B cell (primary cell): ENCODE data around the gene CLSTN2. TPM values are rescaled to one million over a fixed set of nuclear protein-coding genes. Genes with fewer than 3 reads are reported as not detected.

Source experiments
- ATAC-seq: fragments of 200-7000 bp; cut with Tn5 transposase; one replicate; pipeline ENCODE4 v1.10.0; 2021; ENCODE audit warnings: low read depth, mild to moderate bottlenecking, moderate number of reproducible peaks, moderate library complexity
- CTCF ChIA-PET: fragments of 350-600 bp; sonication (Branson Sonifier 250); formaldehyde crosslinking; loops from one replicate; lab custom pipeline; 2021; ENCODE audit warnings: antibody characterized with exemption, inconsistent platforms; lab: Charles Lee
- POLR2A ChIA-PET: fragments of 350-600 bp; sonication (Branson Sonifier 250); formaldehyde crosslinking; loops from one replicate; lab custom pipeline; 2021; ENCODE audit warnings: antibody characterized with exemption; lab: Charles Lee
- DNase-seq: peaks from one replicate; pipeline ENCODE4 v3.0.0; 2013
- H2AFZ ChIP-seq: 2 replicates; pipeline ENCODE4 v1.6.1; 2012; ENCODE audit warnings: mild to moderate bottlenecking, low read depth, low read length; ENCODE audit not compliant: insufficient read depth, poor library complexity, severe bottlenecking
- H3K27ac ChIP-seq, 2 donors: 1 replicate in 1 of 2; 2 replicates in 1 of 2; pipeline ENCODE4 v1.5.1; 2012 to 2013; ENCODE audit warnings: low read length in 2 of 2, mild to moderate bottlenecking in 2 of 2, moderate library complexity in 1 of 2
- H3K27me3 ChIP-seq, 4 experiments: fragments of 200-600 bp in 1 of 4; sonication (generic) in 1 of 4; replicated peaks in 1 of 4; 1 replicate in 2 of 4; 2 replicates in 2 of 4; pipeline versions ENCODE4 v1.6.1 to v1.7.0; 2013 to 2016; ENCODE audit warnings: low read length in 3 of 4, mild to moderate bottlenecking in 2 of 4, mixed read lengths in 1 of 4, moderate library complexity in 1 of 4; ENCODE audit not compliant: insufficient read depth in 4 of 4, control insufficient read depth in 3 of 4; ENCODE audit errors: control extremely low read depth in 1 of 4
- H3K36me3 ChIP-seq, 2 experiments: replicated peaks in 1 of 2; 1 replicate in 1 of 2; 2 replicates in 1 of 2; pipeline versions ENCODE4 v1.6.1 to v1.7.1; 2013; ENCODE audit warnings: low read length in 1 of 2; ENCODE audit not compliant: insufficient read depth in 2 of 2, control insufficient read depth in 1 of 2; ENCODE audit errors: control extremely low read depth in 1 of 2, extremely low read depth in 1 of 2
- H3K4me1 ChIP-seq, 2 donors: fragments of 200-600 bp in 1 of 2; sonication (generic) in 1 of 2; 1 replicate in 1 of 2; 2 replicates in 1 of 2; pipeline versions ENCODE4 v1.5.1 to v1.6.1; 2013 to 2017; ENCODE audit warnings: low read length in 2 of 2; ENCODE audit not compliant: control insufficient read depth in 2 of 2, insufficient read depth in 2 of 2
- H3K4me2 ChIP-seq: replicated peaks from 2 replicates; pipeline ENCODE3; 2012; ENCODE audit warnings: mild to moderate bottlenecking, low read depth, low read length; ENCODE audit not compliant: poor library complexity, severe bottlenecking
- H3K4me3 ChIP-seq, 5 experiments: fragments of 200-600 bp in 1 of 5; sonication (generic) in 1 of 5; 1 replicate in 3 of 5; 2 replicates in 2 of 5; pipeline versions ENCODE4 v1.5.1 to v1.7.0; 2011 to 2016; ENCODE audit warnings: low read length in 4 of 5, mild to moderate bottlenecking in 4 of 5, low read depth in 2 of 5, control low read depth in 1 of 5, moderate library complexity in 1 of 5; ENCODE audit not compliant: insufficient read depth in 1 of 5; ENCODE audit errors: control extremely low read depth in 1 of 5, extremely low read depth in 1 of 5
- H3K79me2 ChIP-seq: fragments of 200-600 bp; sonication (generic); one replicate; pipeline ENCODE4 v1.6.0; 2016; ENCODE audit warnings: low read length; ENCODE audit not compliant: control insufficient read depth, insufficient read depth
- H3K9ac ChIP-seq: fragments of 200-600 bp; sonication (generic); 2 replicates; pipeline ENCODE4 v1.6.1; 2017; ENCODE audit warnings: mild to moderate bottlenecking, low read length, moderate library complexity
- H3K9me3 ChIP-seq, 3 donors: one replicate each; pipeline versions ENCODE4 v1.6.1 to v1.7.1; 2013; ENCODE audit warnings: low read length in 2 of 3; ENCODE audit not compliant: control insufficient read depth in 2 of 3, insufficient read depth in 1 of 3; ENCODE audit errors: control extremely low read depth in 1 of 3
- H4K20me1 ChIP-seq: 2 replicates; pipeline ENCODE4 v1.6.0; 2012; ENCODE audit warnings: mild to moderate bottlenecking, low read length; ENCODE audit not compliant: insufficient read depth, control insufficient read depth, poor library complexity, severe bottlenecking
- H3K27ac Mint-ChIP-seq: one replicate; pipeline ENCODE4 v1.8.0; 2021; ENCODE audit warnings: mixed read lengths
- H3K27me3 Mint-ChIP-seq: one replicate; pipeline ENCODE4 v1.8.0; 2021; ENCODE audit warnings: mixed read lengths
- H3K4me1 Mint-ChIP-seq: one replicate; pipeline ENCODE4 v1.8.0; 2021; ENCODE audit warnings: mixed read lengths
- H3K4me3 Mint-ChIP-seq: one replicate; pipeline ENCODE4 v1.8.0; 2021; ENCODE audit warnings: mixed read lengths
- H3K9me3 Mint-ChIP-seq: one replicate; pipeline ENCODE4 v1.8.0; 2022; ENCODE audit warnings: mixed read lengths; ENCODE audit not compliant: insufficient read depth
- EZH2 ChIP-seq: IDR thresholded peaks from 2 replicates; pipeline ENCODE4 v1.6.1; 2012; ENCODE audit warnings: borderline replicate concordance, low read depth, mild to moderate bottlenecking, moderate library complexity, low read length; ENCODE audit not compliant: insufficient read depth, poor library complexity, severe bottlenecking
- WGBS: methylation state at CpG from one replicate; pipeline ENCODE4 v1.1.5; 2013; ENCODE audit warnings: missing lambda C conversion rate; ENCODE audit not compliant: insufficient coverage; 5-methylcytosine and 5-hydroxymethylcytosine counted together
- intact Hi-C: fragments of 100-400 bp; cut with micrococcal nuclease; formaldehyde crosslinking; loops from one replicate; pipeline ENCODE4 v1.10.0; 2022
- polyA plus RNA-seq: library from polyadenylated mRNA; depleted of rRNA; stranded (reverse); fragments of >200 nt; gene quantifications from 2 replicates; pipeline ENCODE4 v1.2.3, GENCODE V29; 2012
- total RNA-seq, 2 donors: library from RNA; stranded (reverse); fragments of 120-200 nt in 1 of 2; gene quantifications; 1 replicate in 1 of 2; 2 replicates in 1 of 2; pipeline versions ENCODE4 v1.2.3 to v1.2.4, GENCODE V29; 2013 to 2022
- TF ChIP-seq, protein P1 (sequence below): fragments of 200-600 bp; IDR thresholded peaks from one replicate; pipeline ENCODE4 v1.8.0; 2022; ENCODE audit warnings: antibody characterized with exemption, mild to moderate bottlenecking

Gene CLSTN2
- total and polyA plus RNA-seq, 2 donors (not counting 1 experiment from before 2014, with no cell fraction given): not detected

DNA sequence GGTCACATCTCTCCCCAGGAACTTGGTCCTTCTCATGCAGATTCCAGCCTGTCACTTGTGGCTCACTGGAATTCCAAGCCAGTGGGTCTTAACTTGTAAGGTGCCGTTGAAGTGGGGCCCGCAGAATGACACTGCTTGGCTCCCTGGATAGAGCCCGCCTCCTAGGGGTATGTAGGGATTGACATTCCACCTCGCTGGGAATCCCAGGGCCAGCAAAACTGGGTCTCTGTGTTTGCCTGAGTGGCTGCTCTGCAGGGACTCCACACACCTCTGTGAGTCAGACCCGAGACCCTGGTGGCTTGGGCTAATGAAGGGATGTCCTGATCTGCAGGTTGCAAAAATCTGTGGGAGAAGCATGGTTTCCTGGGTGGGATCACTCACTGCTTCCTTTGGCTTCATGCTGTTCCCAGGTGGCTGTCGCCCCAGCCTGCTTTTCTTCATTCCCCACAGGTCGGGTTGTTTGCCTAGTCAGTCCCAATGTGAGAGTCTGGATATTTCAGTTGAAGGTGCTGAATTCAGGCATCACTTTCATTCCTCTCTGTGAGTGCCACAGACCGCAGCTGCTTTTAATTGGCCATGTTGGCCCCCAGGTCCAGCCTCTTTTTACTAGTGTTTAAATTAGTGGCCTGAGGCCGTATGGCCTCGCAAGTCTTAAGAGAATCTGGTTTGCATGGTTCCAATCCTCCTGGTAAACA is 586.9 kb downstream of the CLSTN2 start:
- H3K36me3 ChIP-seq: no peaks in the 10 kb centered on the region
- Mint-ChIP-seq H3K4me3 (no peak overlapping the region), H3K9me3 (peaks cover 6% of the 10 kb centered on the region), H3K4me1 (no peaks in the 10 kb centered on the region), H3K27me3 (peaks cover 35% of the 10 kb centered on the region), H3K27ac (no peak overlapping the region)
- no peak overlapping the region for H3K4me2 ChIP-seq
- peaks cover 0 to 5% (median 1%) of the 10 kb centered on the region in 4 experiments for H3K27me3 ChIP-seq
- no peaks in the 10 kb centered on the region for H3K4me1 ChIP-seq
- 81% methylated on average over 8 of the region's 10 CpGs for WGBS
- no peak overlapping the region for H3K4me3 ChIP-seq
- no peak overlapping the region for H2AFZ ChIP-seq
- no peaks in the 10 kb centered on the region for H4K20me1 ChIP-seq
- ChIA-PET CTCF (no interaction called here), POLR2A (no interaction called here)
- no peak for ATAC-seq
- intact Hi-C loops: no loop called here
- H3K79me2 ChIP-seq: no peaks in the 10 kb centered on the region
- no peak for DNase-seq
- no peak overlapping the region for H3K9ac ChIP-seq
- H3K27ac ChIP-seq: no peak overlapping the region
- TF ChIP-seq, protein P1, sequence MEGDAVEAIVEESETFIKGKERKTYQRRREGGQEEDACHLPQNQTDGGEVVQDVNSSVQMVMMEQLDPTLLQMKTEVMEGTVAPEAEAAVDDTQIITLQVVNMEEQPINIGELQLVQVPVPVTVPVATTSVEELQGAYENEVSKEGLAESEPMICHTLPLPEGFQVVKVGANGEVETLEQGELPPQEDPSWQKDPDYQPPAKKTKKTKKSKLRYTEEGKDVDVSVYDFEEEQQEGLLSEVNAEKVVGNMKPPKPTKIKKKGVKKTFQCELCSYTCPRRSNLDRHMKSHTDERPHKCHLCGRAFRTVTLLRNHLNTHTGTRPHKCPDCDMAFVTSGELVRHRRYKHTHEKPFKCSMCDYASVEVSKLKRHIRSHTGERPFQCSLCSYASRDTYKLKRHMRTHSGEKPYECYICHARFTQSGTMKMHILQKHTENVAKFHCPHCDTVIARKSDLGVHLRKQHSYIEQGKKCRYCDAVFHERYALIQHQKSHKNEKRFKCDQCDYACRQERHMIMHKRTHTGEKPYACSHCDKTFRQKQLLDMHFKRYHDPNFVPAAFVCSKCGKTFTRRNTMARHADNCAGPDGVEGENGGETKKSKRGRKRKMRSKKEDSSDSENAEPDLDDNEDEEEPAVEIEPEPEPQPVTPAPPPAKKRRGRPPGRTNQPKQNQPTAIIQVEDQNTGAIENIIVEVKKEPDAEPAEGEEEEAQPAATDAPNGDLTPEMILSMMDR: no peak
- TF ChIP-seq EZH2: no peak
- H3K9me3 ChIP-seq: peaks cover 3 to 10% (median 3%) of the 10 kb centered on the region in 3 donors

GRCh38 chr3:140522653-140523380 is 587.8 kb downstream of the CLSTN2 start:
- H3K4me3 Mint-ChIP-seq: no peak overlapping the region
- Histone ChIP-seq H3K79me2 (no peaks in the 10 kb centered on the region), H2AFZ (no peak overlapping the region), H3K4me2 (no peak overlapping the region), H3K9ac (no peak overlapping the region), H3K27ac (no peak overlapping the region), H3K4me1 (no peaks in the 10 kb centered on the region), H3K4me3 (no peak overlapping the region), H4K20me1 (no peaks in the 10 kb centered on the region), H3K9me3 (peaks cover 0 to 7% (median 3%) of the 10 kb centered on the region in 3 donors), H3K27me3 (peaks cover 0 to 5% (median 1%) of the 10 kb centered on the region in 4 experiments), H3K36me3 (no peaks in the 10 kb centered on the region)
- H3K4me1 Mint-ChIP-seq: no peaks in the 10 kb centered on the region
- DNase-seq (no peak), ATAC-seq (no peak)
- peaks cover 35% of the 10 kb centered on the region for H3K27me3 Mint-ChIP-seq
- WGBS: 82% methylated on average over 3 of the region's 5 CpGs
- POLR2A ChIA-PET: no interaction called here
- peaks cover 2% of the 10 kb centered on the region for H3K9me3 Mint-ChIP-seq
- CTCF ChIA-PET: no interaction called here
- intact Hi-C loops: no loop called here
- no peak overlapping the region for H3K27ac Mint-ChIP-seq
- no peak for TF ChIP-seq EZH2
- TF ChIP-seq, protein P1: no peak
